Liver (tissue), 9 donors: ENCODE results near the gene KLC3. TPM values are rescaled to one million over a fixed set of nuclear protein-coding genes. Genes with fewer than 3 reads are reported as not detected.

ENCODE experiments used
- DNase-seq: peaks from one replicate; pipeline ENCODE4 v3.0.0-alpha.2; 2017; ENCODE audit warnings: low spot score
- H3K27ac ChIP-seq, 2 donors: one replicate each; pipeline ENCODE4 v1.7.0; 2013; ENCODE audit warnings: inconsistent platforms in 2 of 2, low read length in 2 of 2, control low read depth in 1 of 2, low read depth in 1 of 2, mild to moderate bottlenecking in 1 of 2
- H3K27me3 ChIP-seq, 4 donors: one replicate each; pipeline versions ENCODE4 v1.6.1 to v1.7.0; 2013; ENCODE audit warnings: low read length in 3 of 4, inconsistent platforms in 1 of 4, mild to moderate bottlenecking in 1 of 4, moderate library complexity in 1 of 4; ENCODE audit not compliant: control insufficient read depth in 4 of 4, insufficient read depth in 4 of 4
- H3K36me3 ChIP-seq, 4 donors: one replicate each; pipeline versions ENCODE4 v1.6.1 to v1.7.0; 2013; ENCODE audit warnings: low read length in 3 of 4, mild to moderate bottlenecking in 3 of 4, low read depth in 1 of 4, moderate library complexity in 1 of 4; ENCODE audit not compliant: control insufficient read depth in 4 of 4, insufficient read depth in 3 of 4
- H3K4me1 ChIP-seq, 4 donors: one replicate each; pipeline versions ENCODE4 v1.6.1 to v1.7.0; 2013; ENCODE audit warnings: low read length in 3 of 4, mild to moderate bottlenecking in 3 of 4, moderate library complexity in 1 of 4; ENCODE audit not compliant: control insufficient read depth in 4 of 4, insufficient read depth in 4 of 4
- H3K4me3 ChIP-seq, 3 donors: one replicate each; pipeline versions ENCODE4 v1.6.1 to v1.7.0; 2013; ENCODE audit warnings: low read length in 3 of 3, control low read depth in 1 of 3, low read depth in 1 of 3, mild to moderate bottlenecking in 1 of 3
- H3K9ac ChIP-seq, 2 donors: one replicate each; pipeline ENCODE4 v1.7.0; 2013; ENCODE audit warnings: low read length in 2 of 2, mild to moderate bottlenecking in 2 of 2, moderate library complexity in 2 of 2, control low read depth in 1 of 2, low read depth in 1 of 2
- H3K9me3 ChIP-seq, 4 donors: one replicate each; pipeline versions ENCODE4 v1.6.1 to v1.7.0; 2013; ENCODE audit warnings: low read length in 3 of 4; ENCODE audit not compliant: control insufficient read depth in 4 of 4
- EGR1 ChIP-seq, 2 donors: IDR thresholded peaks; 2 replicates each; pipeline ENCODE4 v1.6.1; 2016 to 2018; ENCODE audit warnings: antibody characterized with exemption in 2 of 2, low read depth in 2 of 2
- FOXA1 ChIP-seq: IDR thresholded peaks from 2 replicates; pipeline ENCODE4 v1.6.1; 2016; ENCODE audit warnings: antibody characterized with exemption
- FOXA2 ChIP-seq: IDR thresholded peaks from 2 replicates; pipeline ENCODE4 v1.6.1; 2016; ENCODE audit warnings: antibody characterized with exemption
- GABPA ChIP-seq, 2 donors: IDR thresholded peaks in 1 of 2; conservative IDR thresholded peaks in 1 of 2; 2 replicates each; pipeline ENCODE4 v1.6.1; 2016; ENCODE audit warnings: antibody characterized with exemption in 2 of 2, mild to moderate bottlenecking in 1 of 2, moderate library complexity in 1 of 2
- HNF4A ChIP-seq, 2 donors: conservative IDR thresholded peaks; 2 replicates each; pipeline ENCODE4 v1.6.1; 2016; ENCODE audit warnings: antibody characterized with exemption in 2 of 2, mild to moderate bottlenecking in 2 of 2
- HNF4G ChIP-seq: IDR thresholded peaks from 2 replicates; pipeline ENCODE4 v1.6.1; 2016; ENCODE audit warnings: antibody characterized with exemption
- JUND ChIP-seq, 2 donors: IDR thresholded peaks; 2 replicates each; pipeline ENCODE4 v1.6.1; 2016; ENCODE audit warnings: antibody characterized with exemption in 2 of 2
- NR2F2 ChIP-seq: IDR thresholded peaks from 2 replicates; pipeline ENCODE4 v1.6.1; 2016; ENCODE audit warnings: antibody characterized with exemption
- RAD21 ChIP-seq, 2 donors: IDR thresholded peaks; 2 replicates each; pipeline ENCODE4 v1.6.1; 2016; ENCODE audit warnings: antibody characterized with exemption in 2 of 2, mild to moderate bottlenecking in 2 of 2
- REST ChIP-seq: IDR thresholded peaks from 2 replicates; pipeline ENCODE4 v1.6.1; 2016; ENCODE audit warnings: antibody characterized with exemption, mild to moderate bottlenecking
- RXRA ChIP-seq, 2 donors: IDR thresholded peaks; 2 replicates each; pipeline ENCODE4 v1.6.1; 2017 to 2018; ENCODE audit warnings: antibody characterized with exemption in 2 of 2, mild to moderate bottlenecking in 1 of 2
- SP1 ChIP-seq: IDR thresholded peaks from 2 replicates; pipeline ENCODE4 v1.6.1; 2018; ENCODE audit warnings: antibody characterized with exemption, mild to moderate bottlenecking
- TAF1 ChIP-seq: conservative IDR thresholded peaks from 2 replicates; pipeline ENCODE4 v1.6.1; 2016; ENCODE audit warnings: antibody characterized with exemption, mild to moderate bottlenecking
- YY1 ChIP-seq: IDR thresholded peaks from 2 replicates; pipeline ENCODE4 v1.6.1; 2016; ENCODE audit warnings: antibody characterized with exemption, mild to moderate bottlenecking
- WGBS: extraction: QIAGEN DNeasy Blood & Tissue Kit; methylation state at CpG from one replicate; pipeline ENCODE4 v1.1.7; 2013; 5-methylcytosine and 5-hydroxymethylcytosine counted together
- polyA plus RNA-seq, 2 donors: library from polyadenylated mRNA; stranded (reverse) in 1 of 2; unstranded in 1 of 2; fragments of 200-250 nt in 1 of 2; fragments of >200 nt in 1 of 2; fragmentation: Nextera tagmentation in 1 of 2; extraction: Ambion mirVana in 1 of 2; gene quantifications; one replicate each; pipeline versions ENCODE4 v1.2.1 to v1.2.3, GENCODE V29; 2013 to 2015
- total RNA-seq, 2 donors: library from RNA; depleted of rRNA; stranded (reverse); fragments of >200 nt; gene quantifications; one replicate each; pipeline ENCODE4 v1.2.3, GENCODE V29; 2014
- TF ChIP-seq, protein P1 (sequence below): IDR thresholded peaks from 2 replicates; pipeline ENCODE4 v1.6.1; 2016; ENCODE audit warnings: antibody characterized with exemption
- TF ChIP-seq, protein P2 (sequence below): IDR thresholded peaks from 2 replicates; pipeline ENCODE4 v1.6.1; 2016; ENCODE audit warnings: antibody characterized with exemption
- TF ChIP-seq, protein P3 (sequence below): IDR thresholded peaks from 2 replicates; pipeline ENCODE4 v1.6.1; 2016; ENCODE audit warnings: antibody characterized with exemption
- TF ChIP-seq, protein P4 (sequence below): fragments of 150-350 bp; IDR thresholded peaks from 2 replicates; pipeline ENCODE4 v1.5.1; 2017; ENCODE audit warnings: improper control_type of control experiment, low read depth, low read length; ENCODE audit not compliant: missing input control
- donor health status: healthy.
- donor health status: healthy.
- donor health status: healthy.
- donor health status: healthy.
- donor health status: healthy.

KLC3 gene
- total and polyA plus RNA-seq, 4 donors, result 0.08 to 1.3 (median 0.08) TPM; not detected in 1

GRCh38 chr19:45293682-45294081, 46.9 kb upstream of the KLC3 start:
- peaks cover 6 to 60% (median 42%) of the 10 kb centered on the region in 4 donors for H3K4me1 ChIP-seq
- H3K36me3 ChIP-seq, result peaks cover 0 to 10% (median 6%) of the 10 kb centered on the region in 4 donors
- no peak for TF ChIP-seq GABPA (IDR thresholded peaks at IDR 0.05 in 1 of 2, conservative IDR thresholded peaks at IDR 0.05 in 1 of 2)
- no peak for TF ChIP-seq HNF4A (conservative IDR thresholded peaks at IDR 0.05)
- TF ChIP-seq FOXA1, result no peak
- TF ChIP-seq, protein P1, sequence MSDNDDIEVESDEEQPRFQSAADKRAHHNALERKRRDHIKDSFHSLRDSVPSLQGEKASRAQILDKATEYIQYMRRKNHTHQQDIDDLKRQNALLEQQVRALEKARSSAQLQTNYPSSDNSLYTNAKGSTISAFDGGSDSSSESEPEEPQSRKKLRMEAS, result no peak
- H3K27me3 ChIP-seq, result no peaks in the 10 kb centered on the region
- H3K9ac ChIP-seq, result peak overlapping the region in 1 of 2 donors; percentile 39
- peak overlapping the region; percentile 80 to 87 for H3K27ac ChIP-seq
- DNase-seq, result no peak
- WGBS, result 77% methylated on average over 4 of the region's 4 CpGs
- no peaks in the 10 kb centered on the region for H3K9me3 ChIP-seq
- no peak overlapping the region for H3K4me3 ChIP-seq

DNA sequence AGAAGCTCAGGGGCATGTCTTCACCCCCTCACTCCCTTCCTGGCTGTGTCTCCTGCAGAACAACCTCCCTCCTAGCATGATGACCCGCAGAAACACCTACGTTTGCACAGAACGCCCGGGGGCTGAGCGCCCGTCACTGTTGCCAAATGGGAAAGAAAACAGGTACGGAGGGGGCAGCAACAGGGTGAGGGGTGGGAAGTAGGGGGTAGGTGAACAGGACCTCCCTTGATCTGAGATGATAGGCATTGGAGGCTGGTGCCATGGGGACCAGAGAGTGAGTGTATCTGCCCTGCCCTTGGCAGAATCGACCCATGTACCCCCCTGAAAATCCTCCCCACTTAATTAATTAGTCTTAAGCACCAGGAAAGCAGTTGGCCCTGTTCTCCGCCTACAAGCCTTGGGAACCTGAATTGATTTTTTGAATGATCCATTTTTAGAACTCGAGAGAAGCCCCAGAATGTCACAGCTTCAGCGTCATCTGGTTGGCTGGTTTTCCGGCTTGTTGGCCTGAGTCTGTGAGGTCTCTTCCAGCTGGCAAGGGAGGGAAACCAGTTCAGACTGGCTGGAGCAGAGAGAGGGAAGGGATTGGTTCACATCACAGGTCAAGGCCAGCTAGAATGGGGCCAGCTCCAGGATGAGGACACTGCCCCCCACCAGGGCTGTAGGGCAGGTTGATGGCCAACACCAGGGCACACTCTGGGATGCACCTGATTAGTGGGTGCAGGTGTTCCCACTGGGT, 46.1 kb upstream of the KLC3 start:
- Histone ChIP-seq H3K4me1 (peaks cover 6 to 61% (median 45%) of the 10 kb centered on the region in 4 donors), H3K4me3 (no peak overlapping the region), H3K27ac (peak overlapping the region; percentile 80 to 87), H3K9ac (peak overlapping the region in 1 of 2 donors; percentile 60), H3K9me3 (no peaks in the 10 kb centered on the region), H3K27me3 (no peaks in the 10 kb centered on the region), H3K36me3 (peaks cover 0 to 13% (median 6%) of the 10 kb centered on the region in 4 donors)
- 33% methylated on average over 12 of the region's 12 CpGs for WGBS
- peak in 1 of 2 donors; percentile 69 for TF ChIP-seq EGR1 (IDR thresholded peaks at IDR 0.05; ENCODE audit: low read depth in 2 of 2)
- TF ChIP-seq, protein P2, sequence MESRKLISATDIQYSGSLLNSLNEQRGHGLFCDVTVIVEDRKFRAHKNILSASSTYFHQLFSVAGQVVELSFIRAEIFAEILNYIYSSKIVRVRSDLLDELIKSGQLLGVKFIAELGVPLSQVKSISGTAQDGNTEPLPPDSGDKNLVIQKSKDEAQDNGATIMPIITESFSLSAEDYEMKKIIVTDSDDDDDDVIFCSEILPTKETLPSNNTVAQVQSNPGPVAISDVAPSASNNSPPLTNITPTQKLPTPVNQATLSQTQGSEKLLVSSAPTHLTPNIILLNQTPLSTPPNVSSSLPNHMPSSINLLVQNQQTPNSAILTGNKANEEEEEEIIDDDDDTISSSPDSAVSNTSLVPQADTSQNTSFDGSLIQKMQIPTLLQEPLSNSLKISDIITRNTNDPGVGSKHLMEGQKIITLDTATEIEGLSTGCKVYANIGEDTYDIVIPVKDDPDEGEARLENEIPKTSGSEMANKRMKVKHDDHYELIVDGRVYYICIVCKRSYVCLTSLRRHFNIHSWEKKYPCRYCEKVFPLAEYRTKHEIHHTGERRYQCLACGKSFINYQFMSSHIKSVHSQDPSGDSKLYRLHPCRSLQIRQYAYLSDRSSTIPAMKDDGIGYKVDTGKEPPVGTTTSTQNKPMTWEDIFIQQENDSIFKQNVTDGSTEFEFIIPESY, result peak; percentile 95
- peak; percentile 85 for TF ChIP-seq REST
- peak; percentile 92 for TF ChIP-seq SP1
- peak; percentile 76 for TF ChIP-seq YY1
- TF ChIP-seq, protein P1, result peak; percentile 86
- TF ChIP-seq JUND (IDR thresholded peaks at IDR 0.05), result peak; percentile 57 to 73
- peak; percentile 56 for TF ChIP-seq FOXA1
- TF ChIP-seq FOXA2, result peak; percentile 36
- peak; percentile 22 to 55 for TF ChIP-seq RAD21 (IDR thresholded peaks at IDR 0.05)
- TF ChIP-seq GABPA (IDR thresholded peaks at IDR 0.05 in 1 of 2, conservative IDR thresholded peaks at IDR 0.05 in 1 of 2), result peak in 1 of 2 donors; percentile 53
- TF ChIP-seq HNF4A (conservative IDR thresholded peaks at IDR 0.05), result peak; percentile 91 to 93
- TF ChIP-seq, protein P3, sequence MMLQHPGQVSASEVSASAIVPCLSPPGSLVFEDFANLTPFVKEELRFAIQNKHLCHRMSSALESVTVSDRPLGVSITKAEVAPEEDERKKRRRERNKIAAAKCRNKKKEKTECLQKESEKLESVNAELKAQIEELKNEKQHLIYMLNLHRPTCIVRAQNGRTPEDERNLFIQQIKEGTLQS, result no peak
- peak; percentile 99 for TF ChIP-seq RXRA (IDR thresholded peaks at IDR 0.05)
- no peak for TF ChIP-seq TAF1
- TF ChIP-seq, protein P4, sequence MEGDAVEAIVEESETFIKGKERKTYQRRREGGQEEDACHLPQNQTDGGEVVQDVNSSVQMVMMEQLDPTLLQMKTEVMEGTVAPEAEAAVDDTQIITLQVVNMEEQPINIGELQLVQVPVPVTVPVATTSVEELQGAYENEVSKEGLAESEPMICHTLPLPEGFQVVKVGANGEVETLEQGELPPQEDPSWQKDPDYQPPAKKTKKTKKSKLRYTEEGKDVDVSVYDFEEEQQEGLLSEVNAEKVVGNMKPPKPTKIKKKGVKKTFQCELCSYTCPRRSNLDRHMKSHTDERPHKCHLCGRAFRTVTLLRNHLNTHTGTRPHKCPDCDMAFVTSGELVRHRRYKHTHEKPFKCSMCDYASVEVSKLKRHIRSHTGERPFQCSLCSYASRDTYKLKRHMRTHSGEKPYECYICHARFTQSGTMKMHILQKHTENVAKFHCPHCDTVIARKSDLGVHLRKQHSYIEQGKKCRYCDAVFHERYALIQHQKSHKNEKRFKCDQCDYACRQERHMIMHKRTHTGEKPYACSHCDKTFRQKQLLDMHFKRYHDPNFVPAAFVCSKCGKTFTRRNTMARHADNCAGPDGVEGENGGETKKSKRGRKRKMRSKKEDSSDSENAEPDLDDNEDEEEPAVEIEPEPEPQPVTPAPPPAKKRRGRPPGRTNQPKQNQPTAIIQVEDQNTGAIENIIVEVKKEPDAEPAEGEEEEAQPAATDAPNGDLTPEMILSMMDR, result no peak
- TF ChIP-seq NR2F2, result peak; percentile 97
- peak; percentile 20 for TF ChIP-seq HNF4G
- no peak for DNase-seq
